Tibial nerve (tissue), 4 donors: ENCODE results near the gene TAF1. TPM values are rescaled to one million over a fixed set of nuclear protein-coding genes. Genes with fewer than 3 reads are reported as not detected.
"Not testable (repeated sequence)": the region's sequence is repeated elsewhere in the genome, so short reads cannot be mapped to it uniquely, and the experiment has no call there.

Experiments
- DNase-seq, 2 donors: peaks; one replicate each; pipeline ENCODE4 v3.0.0-alpha.2; 2019; ENCODE audit warnings: low spot score in 2 of 2
- H3K27ac ChIP-seq, 4 donors: fragments of 200-600 bp; sonication (generic) in 3 of 4; one replicate each; pipeline ENCODE4 v1.5.1; 2017 to 2019; ENCODE audit warnings: mild to moderate bottlenecking in 1 of 4
- H3K27me3 ChIP-seq, 2 donors: fragments of 200-600 bp; sonication (generic) in 1 of 2; one replicate each; pipeline versions ENCODE4 v1.5.1 to v1.6.0; 2017 to 2019
- H3K36me3 ChIP-seq, 3 donors: fragments of 200-600 bp; sonication (generic); one replicate each; pipeline ENCODE4 v1.5.1; 2018 to 2019
- H3K4me1 ChIP-seq, 4 donors: fragments of 200-600 bp; sonication (generic) in 3 of 4; one replicate each; pipeline ENCODE4 v1.5.1; 2017 to 2019
- H3K4me3 ChIP-seq, 4 donors: fragments of 200-600 bp; sonication (generic) in 3 of 4; one replicate each; pipeline ENCODE4 v1.5.1; 2017 to 2019; ENCODE audit warnings: mild to moderate bottlenecking in 1 of 4, moderate library complexity in 1 of 4
- H3K9me3 ChIP-seq, 4 donors: fragments of 200-600 bp; sonication (generic) in 3 of 4; one replicate each; pipeline ENCODE4 v1.5.1; 2017 to 2019
- CTCF ChIP-seq, 5 experiments: fragments of 200-600 bp in 3 of 5; fragments of 450-650 bp in 2 of 5; sonication (generic) in 3 of 5; IDR thresholded peaks; one replicate each; pipeline ENCODE4 v1.5.1; 2016 to 2019; ENCODE audit warnings: antibody characterized with exemption in 5 of 5, mild to moderate bottlenecking in 3 of 5, moderate library complexity in 2 of 5
- EP300 ChIP-seq, 2 donors: sonication (generic); formaldehyde crosslinking; IDR thresholded peaks; one replicate each; pipeline ENCODE4 v1.6.1; 2017; ENCODE audit warnings: antibody characterized with exemption in 2 of 2, mild to moderate bottlenecking in 1 of 2
- POLR2A ChIP-seq, 2 donors: fragments of 450-650 bp; IDR thresholded peaks; one replicate each; pipeline ENCODE4 v1.6.1; 2017; ENCODE audit warnings: antibody characterized with exemption in 2 of 2, mild to moderate bottlenecking in 2 of 2, moderate library complexity in 2 of 2
- WGBS, 2 donors: methylation state at CpG; one replicate each; pipeline ENCODE4 v1.1.5; 2018; 5-methylcytosine and 5-hydroxymethylcytosine counted together
- total RNA-seq, 4 donors: library from RNA; depleted of rRNA; stranded (reverse); fragments of >200 nt; gene quantifications; one replicate each; pipeline ENCODE4 v1.1.0, GENCODE V29; 2016

Gene TAF1
- 10 to 100 TPM; 49.6 to 75.6 (median 69.9) TPM for total RNA-seq

- peak in 1 of 2 donors; percentile 80 for TF ChIP-seq EP300 (IDR thresholded peaks at IDR 0.05)
- TF ChIP-seq POLR2A (IDR thresholded peaks at IDR 0.05), result peak in 1 of 2 donors; percentile 51
- peak in 1 of 5 experiments; percentile 10 for TF ChIP-seq CTCF (IDR thresholded peaks at IDR 0.05)
- DNase-seq, result peak; percentile 86 to 89
- WGBS, 2 donors, result 1 to 39% methylated on average over 23 to 51 of the region's 51 CpGs
These were observed at the start of gene TAF1 for GRCh38 chrX:71365875-71366673. TSS of gene TAF1 (plus strand) at chrX:71366357. CDS start at chrX:71366375, 18 bp downstream.

GRCh38 chrX:71316959-71317358, 49.2 kb upstream of the TAF1 start:
- H3K9me3 ChIP-seq, H3K36me3 ChIP-seq, H3K27ac ChIP-seq, H3K4me3 ChIP-seq, H3K4me1 ChIP-seq, H3K27me3 ChIP-seq, DNase-seq: not testable (repeated sequence)
- 0 to 39% methylated on average over 1 of the region's 1 CpG for WGBS, 2 donors

More at GRCh38 chrX:71365875-71366673, at the start of gene TAF1:
- Histone ChIP-seq H3K36me3 (peaks cover 0 to 6% (median 0%) of the 10 kb centered on the region in 3 donors), H3K4me1 (peaks cover 0 to 21% (median 0%) of the 10 kb centered on the region in 4 donors), H3K9me3 (no peaks in the 10 kb centered on the region), H3K4me3 (peak within 1 kb of the TSS; percentile 53 to 80 (median 62)), H3K27ac (peak within 1 kb of the TSS; percentile 72 to 92 (median 83)), H3K27me3 (no peaks in the 10 kb centered on the region)

GRCh38 chrX:71320126-71320525, 46.0 kb upstream of the TAF1 start:
- no peak overlapping the region for H3K4me3 ChIP-seq
- TF ChIP-seq CTCF (IDR thresholded peaks at IDR 0.05), result no peak
- no peak for TF ChIP-seq EP300 (IDR thresholded peaks at IDR 0.05)
- TF ChIP-seq POLR2A (IDR thresholded peaks at IDR 0.05), result no peak
- no peaks in the 10 kb centered on the region for H3K4me1 ChIP-seq
- no peaks in the 10 kb centered on the region for H3K9me3 ChIP-seq
- no peak for DNase-seq
- H3K36me3 ChIP-seq, result no peaks in the 10 kb centered on the region
- WGBS, 2 donors, result 62 to 89% methylated on average over 1 of the region's 1 CpG
- H3K27ac ChIP-seq, result no peak overlapping the region
- no peaks in the 10 kb centered on the region for H3K27me3 ChIP-seq

GRCh38 chrX:71321731-71322130, 44.4 kb upstream of the TAF1 start:
- Histone ChIP-seq H3K9me3 (peaks cover 0 to under 1% (median 0%) of the 10 kb centered on the region in 4 donors), H3K27me3 (no peaks in the 10 kb centered on the region), H3K4me3 (no peak overlapping the region), H3K4me1 (no peaks in the 10 kb centered on the region), H3K36me3 (no peaks in the 10 kb centered on the region), H3K27ac (no peak overlapping the region)
- WGBS, 2 donors, result 79 to 88% methylated on average over 1 of the region's 1 CpG
- TF ChIP-seq POLR2A (IDR thresholded peaks at IDR 0.05) (no peak), EP300 (IDR thresholded peaks at IDR 0.05) (no peak), CTCF (IDR thresholded peaks at IDR 0.05) (no peak)
- no peak for DNase-seq

GRCh38 chrX:71324452-71324851, 41.7 kb upstream of the TAF1 start:
- not testable (repeated sequence) for H3K27ac ChIP-seq, H3K36me3 ChIP-seq, H3K9me3 ChIP-seq, H3K27me3 ChIP-seq, H3K4me1 ChIP-seq, DNase-seq, H3K4me3 ChIP-seq
- 93 to 98% methylated on average over 11 of the region's 11 CpGs for WGBS, 2 donors

- Histone ChIP-seq H3K9me3 (peaks cover 0 to 6% (median 0%) of the 10 kb centered on the region in 4 donors), H3K4me1 (no peaks in the 10 kb centered on the region), H3K27ac (no peak overlapping the region), H3K27me3 (no peaks in the 10 kb centered on the region), H3K36me3 (no peaks in the 10 kb centered on the region), H3K4me3 (no peak overlapping the region)
- TF ChIP-seq CTCF (IDR thresholded peaks at IDR 0.05) (no peak), POLR2A (IDR thresholded peaks at IDR 0.05) (no peak), EP300 (IDR thresholded peaks at IDR 0.05) (no peak)
- WGBS, 2 donors, result 93 to 96% methylated on average over 3 of the region's 3 CpGs
- DNase-seq, result no peak
These were observed 39.8 kb upstream of the TAF1 start for GRCh38 chrX:71326394-71326793.

GRCh38 chrX:71349151-71349665, 16.9 kb upstream of the TAF1 start:
- H3K9me3 ChIP-seq, H3K27me3 ChIP-seq, H3K27ac ChIP-seq, H3K36me3 ChIP-seq, H3K4me1 ChIP-seq, DNase-seq, H3K4me3 ChIP-seq: not testable (repeated sequence)
- WGBS, 2 donors, result 45 to 57% methylated on average over 2 of the region's 5 CpGs

- H3K27me3 ChIP-seq, H3K27ac ChIP-seq, H3K36me3 ChIP-seq, H3K4me3 ChIP-seq, H3K9me3 ChIP-seq, DNase-seq, H3K4me1 ChIP-seq: not testable (repeated sequence)
- WGBS, 2 donors, result 0 to 48% methylated on average over 1 to 2 of the region's 6 CpGs
These were observed 16.3 kb upstream of the TAF1 start for GRCh38 chrX:71349867-71350266.

GRCh38 chrX:71352439-71352838, 13.7 kb upstream of the TAF1 start:
- not testable (repeated sequence) for H3K27ac ChIP-seq

More at GRCh38 chrX:71352439-71352838, 13.7 kb upstream of the TAF1 start:
- H3K27me3 ChIP-seq, H3K4me3 ChIP-seq, H3K9me3 ChIP-seq, DNase-seq, H3K4me1 ChIP-seq, H3K36me3 ChIP-seq: not testable (repeated sequence)
- WGBS, 2 donors, result 86 to 94% methylated on average over 5 of the region's 5 CpGs
